ENCODE data around the gene CSN3. TPM values are rescaled to one million over a fixed set of nuclear protein-coding genes. Genes with fewer than 3 reads are reported as not detected.

CSN3 gene
- total RNA-seq, 1 donor from 2014 or later, result not detected

Other genes starting within 250 kb of the CSN3 start
- gene STATH, start 246.6 kb upstream of the CSN3 start, total RNA-seq, result not detected in 2 replicates
- not detected in 2 replicates for gene HTN3, start 214.1 kb upstream of the CSN3 start, total RNA-seq
- not detected in 2 replicates for gene HTN1, start 192.2 kb upstream of the CSN3 start, total RNA-seq
- not detected in 2 replicates for gene PRR27, start 88.4 kb upstream of the CSN3 start, total RNA-seq
- gene ODAM, start 46.9 kb upstream of the CSN3 start, total RNA-seq, result not detected in 2 replicates
- not detected in 2 replicates for gene FDCSP, start 16.5 kb upstream of the CSN3 start, total RNA-seq
- gene CABS1, start 92.4 kb downstream of the CSN3 start, total RNA-seq, result not detected in 2 replicates
- not detected in 2 replicates for gene SMR3A, start 118.2 kb downstream of the CSN3 start, total RNA-seq
- gene SMR3B, start 140.5 kb downstream of the CSN3 start, total RNA-seq, result not detected in 2 replicates
- not detected in 2 replicates for gene OPRPN, start 155.3 kb downstream of the CSN3 start, total RNA-seq
- gene MUC7, start 229.6 kb downstream of the CSN3 start, total RNA-seq, result not detected in 2 replicates

All from activated CD4-positive, alpha-beta T cell treated with anti-CD3 and anti-CD28 coated beads, Interleukin-2, amount 10 ng/mL, durations not matched to agents 24 days and 14 days (primary cell).